ENCODE results near the gene LHX4.

DNA sequence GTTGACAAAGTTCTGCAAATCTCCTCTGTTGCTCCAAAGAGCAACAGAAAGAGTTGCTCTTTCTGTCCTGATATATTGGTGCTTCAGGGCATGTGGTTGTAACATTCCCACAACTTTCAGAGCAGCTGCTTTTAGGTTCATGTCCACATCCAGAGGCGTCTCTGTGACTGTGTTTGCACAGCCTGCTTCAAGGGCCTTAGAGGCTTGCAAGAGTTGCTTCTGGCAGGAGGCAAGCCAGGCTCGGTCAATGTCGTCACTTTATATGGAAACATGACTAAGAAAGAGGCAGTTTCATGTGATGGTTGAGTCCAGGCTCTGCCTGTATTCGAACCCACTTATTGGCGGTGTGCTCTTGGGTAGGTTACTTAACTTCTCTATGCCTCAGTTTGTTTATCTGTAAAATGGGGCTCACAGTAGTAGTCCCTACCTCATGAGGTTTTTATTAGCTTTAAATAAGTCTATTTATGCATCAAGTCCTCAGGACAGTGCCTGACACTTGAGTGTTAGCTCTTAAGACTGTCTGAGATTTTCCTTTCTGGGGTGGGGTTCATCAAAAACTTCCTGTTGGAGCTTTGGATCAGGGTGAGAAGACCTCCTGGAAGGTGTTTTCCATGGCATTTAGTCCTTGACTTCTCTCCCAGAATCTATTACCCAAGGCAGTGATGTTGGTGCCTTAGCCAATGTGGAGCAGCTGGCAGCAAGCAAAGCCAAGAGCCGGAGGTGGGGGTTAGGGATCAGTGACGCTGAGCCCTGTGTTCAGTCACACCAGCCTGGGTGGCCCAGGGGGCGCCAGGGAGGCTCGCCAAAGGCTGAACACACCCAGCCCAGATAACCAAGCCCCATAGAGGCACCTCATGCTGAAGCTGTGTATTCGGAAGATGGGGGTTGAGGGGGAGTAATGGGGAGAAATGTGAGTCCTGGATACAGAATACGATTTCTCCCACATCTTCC is 18.9 kb downstream of the LHX4 start:
- TF ChIP-seq, protein P1, sequence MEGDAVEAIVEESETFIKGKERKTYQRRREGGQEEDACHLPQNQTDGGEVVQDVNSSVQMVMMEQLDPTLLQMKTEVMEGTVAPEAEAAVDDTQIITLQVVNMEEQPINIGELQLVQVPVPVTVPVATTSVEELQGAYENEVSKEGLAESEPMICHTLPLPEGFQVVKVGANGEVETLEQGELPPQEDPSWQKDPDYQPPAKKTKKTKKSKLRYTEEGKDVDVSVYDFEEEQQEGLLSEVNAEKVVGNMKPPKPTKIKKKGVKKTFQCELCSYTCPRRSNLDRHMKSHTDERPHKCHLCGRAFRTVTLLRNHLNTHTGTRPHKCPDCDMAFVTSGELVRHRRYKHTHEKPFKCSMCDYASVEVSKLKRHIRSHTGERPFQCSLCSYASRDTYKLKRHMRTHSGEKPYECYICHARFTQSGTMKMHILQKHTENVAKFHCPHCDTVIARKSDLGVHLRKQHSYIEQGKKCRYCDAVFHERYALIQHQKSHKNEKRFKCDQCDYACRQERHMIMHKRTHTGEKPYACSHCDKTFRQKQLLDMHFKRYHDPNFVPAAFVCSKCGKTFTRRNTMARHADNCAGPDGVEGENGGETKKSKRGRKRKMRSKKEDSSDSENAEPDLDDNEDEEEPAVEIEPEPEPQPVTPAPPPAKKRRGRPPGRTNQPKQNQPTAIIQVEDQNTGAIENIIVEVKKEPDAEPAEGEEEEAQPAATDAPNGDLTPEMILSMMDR (conservative IDR thresholded peaks at IDR 0.05; ENCODE audit: low read depth, low read length), result no peak; the same call in 1 of the 2 replicates
- TF ChIP-seq, protein P2, sequence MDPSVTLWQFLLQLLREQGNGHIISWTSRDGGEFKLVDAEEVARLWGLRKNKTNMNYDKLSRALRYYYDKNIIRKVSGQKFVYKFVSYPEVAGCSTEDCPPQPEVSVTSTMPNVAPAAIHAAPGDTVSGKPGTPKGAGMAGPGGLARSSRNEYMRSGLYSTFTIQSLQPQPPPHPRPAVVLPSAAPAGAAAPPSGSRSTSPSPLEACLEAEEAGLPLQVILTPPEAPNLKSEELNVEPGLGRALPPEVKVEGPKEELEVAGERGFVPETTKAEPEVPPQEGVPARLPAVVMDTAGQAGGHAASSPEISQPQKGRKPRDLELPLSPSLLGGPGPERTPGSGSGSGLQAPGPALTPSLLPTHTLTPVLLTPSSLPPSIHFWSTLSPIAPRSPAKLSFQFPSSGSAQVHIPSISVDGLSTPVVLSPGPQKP (IDR thresholded peaks at IDR 0.05; ENCODE audit: borderline replicate concordance, low read depth, low read length), result no peak
- TF ChIP-seq, protein P3, sequence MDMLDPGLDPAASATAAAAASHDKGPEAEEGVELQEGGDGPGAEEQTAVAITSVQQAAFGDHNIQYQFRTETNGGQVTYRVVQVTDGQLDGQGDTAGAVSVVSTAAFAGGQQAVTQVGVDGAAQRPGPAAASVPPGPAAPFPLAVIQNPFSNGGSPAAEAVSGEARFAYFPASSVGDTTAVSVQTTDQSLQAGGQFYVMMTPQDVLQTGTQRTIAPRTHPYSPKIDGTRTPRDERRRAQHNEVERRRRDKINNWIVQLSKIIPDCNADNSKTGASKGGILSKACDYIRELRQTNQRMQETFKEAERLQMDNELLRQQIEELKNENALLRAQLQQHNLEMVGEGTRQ (IDR thresholded peaks at IDR 0.05; ENCODE audit: low read depth, low read length), result no peak
- no peak for TF ChIP-seq MAFK (IDR thresholded peaks at IDR 0.05; ENCODE audit: low read depth, low read length)
- TF ChIP-seq POLR2A (IDR thresholded peaks at IDR 0.05; ENCODE audit: low read depth, low read length), result no peak
- no peak for TF ChIP-seq RFX5 (IDR thresholded peaks at IDR 0.05; ENCODE audit: low read depth, low read length)
- TF ChIP-seq CHD1 (IDR thresholded peaks at IDR 0.05; ENCODE audit: low read depth, low read length), result no peak
- TF ChIP-seq MXI1 (IDR thresholded peaks at IDR 0.05; ENCODE audit: borderline replicate concordance, low read depth, low read length), result no peak
- TF ChIP-seq CEBPB (IDR thresholded peaks at IDR 0.05; ENCODE audit: low read depth, low read length), result no peak
- TF ChIP-seq MAZ (IDR thresholded peaks at IDR 0.05; ENCODE audit: borderline replicate concordance, low read depth, low read length), result no peak
- no peak for TF ChIP-seq SMC3 (IDR thresholded peaks at IDR 0.05; ENCODE audit: low read depth, low read length)

Data from IMR-90 (cell line).